IMR-90 (cell line): ENCODE measurements around the gene SLC66A1. TPM values are rescaled to one million over a fixed set of nuclear protein-coding genes. Genes with fewer than 3 reads are reported as not detected.

Experiments used
- ATAC-seq: fragments of 200-7000 bp; cut with Tn5 transposase; 2 replicates; pipeline ENCODE4 v1.9.1; 2020; ENCODE audit warnings: low read depth, mild to moderate bottlenecking, moderate library complexity
- BruUV-seq: library from RNA; stranded (reverse); fragments of 400-500 nt; replicated peaks from 2 replicates; lab custom pipeline; 2021; lab: Mats Ljungman, UMichigan
- CTCF ChIA-PET: fragments of 300-600 bp; formaldehyde crosslinking; extraction: SDS; loops from one replicate; lab custom pipeline; 2021; ENCODE audit warnings: antibody characterized with exemption; lab: Yijun Ruan, JAX
- POLR2A ChIA-PET: fragments of 300-600 bp; sonication (Branson Sonifier 250); formaldehyde crosslinking; loops from one replicate; lab custom pipeline; 2022; ENCODE audit warnings: antibody characterized with exemption; ENCODE audit not compliant: unreplicated experiment; lab: Charles Lee
- DNase-seq: peaks from one replicate; pipeline ENCODE4 v3.0.0; 2013
- H2AFZ ChIP-seq: replicated peaks from 2 replicates; pipeline ENCODE3; 2013; ENCODE audit warnings: low read length, mild to moderate bottlenecking; ENCODE audit not compliant: poor library complexity
- H2AK5ac ChIP-seq: 2 replicates; pipeline ENCODE4 v1.6.1; 2013; ENCODE audit warnings: low read depth, low read length, inconsistent platforms
- H2AK9ac ChIP-seq: replicated peaks from 2 replicates; pipeline ENCODE3; 2013; ENCODE audit warnings: mild to moderate bottlenecking, low read depth, low read length, moderate library complexity; ENCODE audit not compliant: poor library complexity
- H2BK120ac ChIP-seq: 2 replicates; pipeline ENCODE4 v1.6.1; 2013; ENCODE audit warnings: low read depth, low read length, inconsistent platforms
- H2BK15ac ChIP-seq: 3 replicates; pipeline ENCODE4 v1.6.1; 2013; ENCODE audit warnings: low read depth, low read length, inconsistent platforms
- H2BK20ac ChIP-seq: 2 replicates; pipeline ENCODE4 v1.6.1; 2013; ENCODE audit warnings: low read depth, mild to moderate bottlenecking, inconsistent platforms, low read length, moderate library complexity
- H2BK5ac ChIP-seq: 2 replicates; pipeline ENCODE4 v1.6.1; 2013; ENCODE audit warnings: mild to moderate bottlenecking, low read depth, low read length, inconsistent platforms; ENCODE audit not compliant: poor library complexity, severe bottlenecking
- H3K14ac ChIP-seq: replicated peaks from 2 replicates; pipeline ENCODE4 v1.6.1; 2013; ENCODE audit warnings: low read depth, low read length, inconsistent platforms
- H3K18ac ChIP-seq: 2 replicates; pipeline ENCODE4 v1.6.1; 2013; ENCODE audit warnings: low read depth, low read length, control low read depth
- H3K23ac ChIP-seq: 2 replicates; pipeline ENCODE4 v1.6.1; 2013; ENCODE audit warnings: low read depth, low read length, inconsistent platforms
- H3K27ac ChIP-seq: 2 replicates; pipeline ENCODE4 v1.5.1; 2013; ENCODE audit warnings: mild to moderate bottlenecking, control low read depth, low read length; ENCODE audit not compliant: insufficient read depth
- H3K27me3 ChIP-seq: 2 replicates; pipeline ENCODE4 v1.6.1; 2013; ENCODE audit warnings: low read length; ENCODE audit not compliant: control insufficient read depth, insufficient read depth
- H3K36me3 ChIP-seq: 2 replicates; pipeline ENCODE4 v1.6.1; 2013; ENCODE audit warnings: low read length, mixed read lengths; ENCODE audit not compliant: control insufficient read depth, insufficient read depth
- H3K4ac ChIP-seq: 2 replicates; pipeline ENCODE4 v1.6.1; 2013; ENCODE audit warnings: low read depth, low read length, inconsistent platforms
- H3K4me1 ChIP-seq: 2 replicates; pipeline ENCODE4 v1.6.1; 2013; ENCODE audit warnings: low read length, mixed read lengths; ENCODE audit not compliant: control insufficient read depth, insufficient read depth
- H3K4me2 ChIP-seq: 2 replicates; pipeline ENCODE4 v1.6.1; 2013; ENCODE audit warnings: low read depth, mild to moderate bottlenecking, control low read depth, low read length, moderate library complexity
- H3K4me3 ChIP-seq: 2 replicates; pipeline ENCODE4 v1.5.1; 2013; ENCODE audit warnings: low read depth, mild to moderate bottlenecking, control low read depth, low read length, moderate library complexity; ENCODE audit not compliant: insufficient read depth
- H3K56ac ChIP-seq: 2 replicates; pipeline ENCODE4 v1.6.1; 2013; ENCODE audit warnings: low read length, inconsistent platforms; ENCODE audit not compliant: insufficient read depth; ENCODE audit errors: extremely low read depth
- H3K79me1 ChIP-seq, 2 experiments: 2 replicates each; pipeline ENCODE4 v1.6.1; 2013; ENCODE audit warnings: low read length in 2 of 2, inconsistent platforms in 1 of 2, low read depth in 1 of 2
- H3K9ac ChIP-seq: 2 replicates; pipeline ENCODE4 v1.6.1; 2013; ENCODE audit warnings: low read depth, low read length, control low read depth
- H3K9me1 ChIP-seq: 2 replicates; pipeline ENCODE4 v1.6.1; 2013; ENCODE audit warnings: low read length, inconsistent platforms; ENCODE audit not compliant: insufficient read depth
- H3K9me3 ChIP-seq: 2 replicates; pipeline ENCODE4 v1.6.1; 2013; ENCODE audit warnings: low read length; ENCODE audit not compliant: control insufficient read depth, insufficient read depth
- H4K20me1 ChIP-seq: 2 replicates; pipeline ENCODE4 v1.6.1; 2013; ENCODE audit warnings: low read length, inconsistent platforms; ENCODE audit not compliant: insufficient read depth
- H4K5ac ChIP-seq: 2 replicates; pipeline ENCODE4 v1.6.1; 2013; ENCODE audit warnings: mild to moderate bottlenecking, low read depth, low read length, control low read depth
- H4K8ac ChIP-seq, 2 experiments: 2 replicates each; pipeline ENCODE4 v1.6.1; 2013; ENCODE audit warnings: low read depth in 2 of 2, low read length in 2 of 2, control low read depth in 1 of 2, inconsistent platforms in 1 of 2
- H4K91ac ChIP-seq: 2 replicates; pipeline ENCODE4 v1.6.1; 2013; ENCODE audit warnings: low read depth, low read length, inconsistent platforms; ENCODE audit not compliant: insufficient read depth
- MXI1 ChIP-seq: IDR thresholded peaks from 2 replicates; pipeline ENCODE4 v1.6.1; 2012; ENCODE audit warnings: low read depth, mild to moderate bottlenecking, low read length, moderate library complexity, borderline replicate concordance
- RAD21 ChIP-seq: IDR thresholded peaks from 2 replicates; pipeline ENCODE4 v1.6.1; 2012; ENCODE audit warnings: low read length, improper control_type of control experiment
- WGBS, 2 experiments: methylation state at CpG; one replicate each; pipeline versions ENCODE4 v1.1.5 to v1.1.7; 2013; ENCODE audit warnings: missing lambda C conversion rate in 2 of 2; ENCODE audit not compliant: insufficient read length in 1 of 2; ENCODE audit errors: extremely low coverage in 2 of 2; 5-methylcytosine and 5-hydroxymethylcytosine counted together
- dilution Hi-C: fragments of 300-500 bp; cut with HindIII; formaldehyde crosslinking; loops from one replicate; pipeline ENCODE4 v1.14.3; 2018; ENCODE audit warnings: low sequenced_read_pairs; ENCODE audit not compliant: unreplicated experiment
- in situ Hi-C: fragments of 300-500 bp; cut with MboI; formaldehyde crosslinking; loops from 3 replicates; pipeline ENCODE4 v1.14.3; 2019; ENCODE audit warnings: low sequenced_read_pairs, inconsistent platforms, mixed read lengths
- intact Hi-C: fragments of 100-400 bp; cut with micrococcal nuclease; formaldehyde crosslinking; loops from 2 replicates; pipeline ENCODE4 v1.10.0; 2022
- polyA plus RNA-seq, 3 experiments: library from polyadenylated mRNA; depleted of rRNA; stranded (reverse); fragments of >200 nt; gene quantifications; 2 replicates each; pipeline ENCODE4 v1.2.3, GENCODE V29; 2012; ENCODE audit warnings: low replicate concordance in 1 of 3
- total RNA-seq: library from RNA; depleted of rRNA; stranded (reverse); fragments of >200 nt; gene quantifications from 2 replicates; pipeline ENCODE4 v1.2.3, GENCODE V29; 2012

The SLC66A1 gene
- total and polyA plus RNA-seq, 2 of the 4 experiments (the other 2 are of a cell fraction) = 6.8 to 18.9 TPM

DNA sequence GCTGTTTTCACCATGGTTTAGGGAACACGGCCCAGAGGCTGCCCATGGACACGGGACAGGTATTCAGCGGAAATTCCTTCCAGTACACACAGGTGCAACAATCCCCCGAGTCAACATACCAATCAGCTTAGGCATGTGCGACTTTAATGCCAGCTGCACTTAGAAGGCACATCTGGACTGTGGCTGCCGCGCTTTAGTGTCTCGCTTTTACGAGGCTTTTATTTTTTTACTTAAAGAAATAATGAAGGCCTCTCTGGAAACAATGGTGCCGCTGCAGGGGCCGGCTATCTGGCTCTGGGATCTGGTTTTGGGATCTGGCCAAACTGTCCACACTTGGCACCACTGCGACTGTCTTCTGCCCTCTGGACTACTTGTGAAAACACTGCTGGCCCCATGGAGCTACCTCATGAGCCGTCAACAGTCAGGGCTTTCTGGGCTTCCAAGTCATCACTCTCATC, 55.5 kb downstream of the SLC66A1 start:
- ChIA-PET POLR2A (no interaction called here), CTCF (interaction anchor here (0.6 kb wide), 1 partner anchor 175 kb away, joined by 4 read pairs; no protein-coding TSS in a partner anchor)
- H3K79me1 ChIP-seq = peaks cover 47 to 93% of the 10 kb centered on the region in 2 experiments
- in situ Hi-C loops (no loop called here), dilution Hi-C loops (no loop called here), intact Hi-C loops (no loop called here)
- H4K5ac ChIP-seq = no peak overlapping the region
- no peak overlapping the region for H3K18ac ChIP-seq
- H4K91ac ChIP-seq = no peak overlapping the region
- H4K8ac ChIP-seq = no peak overlapping the region
- H2BK120ac ChIP-seq = no peak overlapping the region
- no peaks in the 10 kb centered on the region for H3K9me3 ChIP-seq
- H3K9ac ChIP-seq = no peak overlapping the region
- no peak for ATAC-seq
- no peaks in the 10 kb centered on the region for H3K27me3 ChIP-seq
- H3K4me3 ChIP-seq = no peak overlapping the region
- TF ChIP-seq RAD21 = no peak
- no peak for TF ChIP-seq MXI1
- H3K4ac ChIP-seq = no peak overlapping the region
- H3K14ac ChIP-seq = no peak overlapping the region
- no peak overlapping the region for H3K27ac ChIP-seq
- peaks cover 85% of the 10 kb centered on the region for H4K20me1 ChIP-seq
- no peak overlapping the region for H2AK9ac ChIP-seq
- no peak overlapping the region for H2BK5ac ChIP-seq
- H3K4me2 ChIP-seq = no peak overlapping the region
- H2BK20ac ChIP-seq = no peak overlapping the region
- no peak overlapping the region for H2AK5ac ChIP-seq
- H3K36me3 ChIP-seq = peaks cover 38% of the 10 kb centered on the region
- no peak overlapping the region for H2BK15ac ChIP-seq
- DNase-seq = no peak
- H3K23ac ChIP-seq = no peak overlapping the region
- no peak overlapping the region for H3K56ac ChIP-seq
- WGBS, 2 experiments = 70% methylated on average over 4 of the region's 13 CpGs; no CpG with 5 or more reads in 1 of the 2 experiments
- no peak overlapping the region for H2AFZ ChIP-seq
- H3K9me1 ChIP-seq = peaks cover 35% of the 10 kb centered on the region
- no TSS peak for BruUV-seq
- H3K4me1 ChIP-seq = no peaks in the 10 kb centered on the region
